H1 (cell line): ENCODE measurements around the gene SUB1. TPM values are rescaled to one million over a fixed set of nuclear protein-coding genes. Genes with fewer than 3 reads are reported as not detected.

Source experiments
- CTCF ChIA-PET: fragments of 300-600 bp; sonication (Branson Sonifier 250); formaldehyde crosslinking; loops from one replicate; lab custom pipeline; 2021; ENCODE audit not compliant: partially characterized antibody; lab: Charles Lee
- POLR2A ChIA-PET: fragments of 300-600 bp; sonication (Branson Sonifier 250); formaldehyde crosslinking; loops from one replicate; lab custom pipeline; 2021; ENCODE audit warnings: inconsistent platforms; ENCODE audit not compliant: partially characterized antibody; lab: Charles Lee
- DNase-seq, 2 experiments: peaks; one replicate each; pipeline versions ENCODE4 v3.0.0 to v3.0.0-alpha.2; 2010 to 2022; ENCODE audit warnings: low spot score in 2 of 2, low read depth in 1 of 2, mixed read lengths in 1 of 2
- FAIRE-seq: peaks from 2 replicates; lab custom pipeline; 2011; peaks lifted over from hg19 to GRCh38; lab: Jason Lieb, UNC
- H2AFZ ChIP-seq: 2 replicates; pipeline ENCODE4 v1.8.1; 2012; ENCODE audit warnings: low read length, inconsistent platforms
- H2AK5ac ChIP-seq: 2 replicates; pipeline ENCODE4 v1.6.1; 2013; ENCODE audit warnings: low read depth, low read length
- H2BK120ac ChIP-seq: replicated peaks from 2 replicates; pipeline ENCODE3; 2013; ENCODE audit warnings: low read depth, low read length, inconsistent platforms
- H2BK12ac ChIP-seq: 2 replicates; pipeline ENCODE4 v1.6.1; 2013; ENCODE audit warnings: low read depth, low read length
- H2BK15ac ChIP-seq: 2 replicates; pipeline ENCODE4 v1.6.1; 2013; ENCODE audit warnings: low read length
- H2BK20ac ChIP-seq: 2 replicates; pipeline ENCODE4 v1.6.1; 2013; ENCODE audit warnings: low read length
- H2BK5ac ChIP-seq: 2 replicates; pipeline ENCODE4 v1.6.1; 2013; ENCODE audit warnings: low read depth, low read length
- H3K14ac ChIP-seq: 2 replicates; pipeline ENCODE4 v1.6.1; 2013; ENCODE audit warnings: inconsistent platforms; ENCODE audit not compliant: insufficient read length
- H3K18ac ChIP-seq: 2 replicates; pipeline ENCODE4 v1.6.1; 2013; ENCODE audit warnings: low read length; ENCODE audit errors: extremely low read depth
- H3K23ac ChIP-seq: 2 replicates; pipeline ENCODE4 v1.6.1; 2013; ENCODE audit warnings: inconsistent platforms; ENCODE audit not compliant: insufficient read length
- H3K23me2 ChIP-seq: 2 replicates; pipeline ENCODE4 v1.6.1; 2013; ENCODE audit warnings: low read depth, low read length
- H3K27ac ChIP-seq: 2 replicates; pipeline ENCODE4 v1.6.1; 2011; ENCODE audit warnings: low read depth, low read length, inconsistent platforms
- H3K27me3 ChIP-seq, 4 experiments: replicated peaks in 1 of 4; 1 replicate in 1 of 4; 2 replicates in 3 of 4; pipeline versions ENCODE4 v1.6.1 to v1.8.1; 2011 to 2013; ENCODE audit warnings: low read length in 3 of 4, mild to moderate bottlenecking in 3 of 4, inconsistent platforms in 2 of 4, mixed read lengths in 2 of 4, moderate library complexity in 1 of 4; ENCODE audit not compliant: control insufficient read depth in 3 of 4, insufficient read depth in 3 of 4; ENCODE audit errors: extremely low read depth in 1 of 4
- H3K36me3 ChIP-seq, 4 experiments: 2 replicates each; pipeline versions ENCODE4 v1.6.1 to v1.8.1; 2011 to 2013; ENCODE audit warnings: mild to moderate bottlenecking in 4 of 4, low read length in 3 of 4, moderate library complexity in 2 of 4, control low read depth in 1 of 4, inconsistent platforms in 1 of 4; ENCODE audit not compliant: insufficient read depth in 4 of 4, control insufficient read depth in 2 of 4
- H3K4ac ChIP-seq: replicated peaks from 2 replicates; pipeline ENCODE3; 2013; ENCODE audit warnings: low read length, low read depth, mixed read lengths, inconsistent platforms; ENCODE audit not compliant: insufficient read length
- H3K4me1 ChIP-seq, 4 experiments: replicated peaks in 1 of 4; 1 replicate in 1 of 4; 2 replicates in 3 of 4; pipeline versions ENCODE4 v1.6.1 to v1.8.1; 2011 to 2013; ENCODE audit warnings: low read length in 3 of 4, inconsistent platforms in 2 of 4, mixed read lengths in 1 of 4; ENCODE audit not compliant: insufficient read depth in 4 of 4, control insufficient read depth in 3 of 4
- H3K4me2 ChIP-seq, 2 experiments: 2 replicates each; pipeline versions ENCODE4 v1.6.1 to v1.8.1; 2011 to 2013; ENCODE audit warnings: low read depth in 2 of 2, low read length in 2 of 2, control low read depth in 1 of 2, inconsistent platforms in 1 of 2, mild to moderate bottlenecking in 1 of 2; ENCODE audit not compliant: insufficient read depth in 1 of 2
- H3K4me3 ChIP-seq, 4 experiments: fragments of 200-600, 300-600 bp in 1 of 4; sonication (generic), shearing (Covaris generic), sonication (Bioruptor Twin) in 1 of 4; 2 replicates each; pipeline versions ENCODE4 v1.5.1 to v1.8.1; 2011 to 2016; ENCODE audit warnings: low read length in 4 of 4, low read depth in 3 of 4, control low read depth in 2 of 4, inconsistent platforms in 2 of 4, mild to moderate bottlenecking in 2 of 4, mixed read lengths in 1 of 4, moderate library complexity in 1 of 4; ENCODE audit not compliant: insufficient read depth in 2 of 4; ENCODE audit errors: extremely low read depth in 1 of 4
- H3K56ac ChIP-seq: replicated peaks from 2 replicates; pipeline ENCODE3; 2013; ENCODE audit warnings: low read depth, mild to moderate bottlenecking, mixed read lengths, low read length, inconsistent platforms; ENCODE audit not compliant: insufficient read length
- H3K79me1 ChIP-seq: 2 replicates; pipeline ENCODE4 v1.6.1; 2013; ENCODE audit warnings: low read depth, low read length, control low read depth
- H3K79me2 ChIP-seq, 2 experiments: 2 replicates each; pipeline versions ENCODE4 v1.6.1 to v1.8.1; 2012 to 2013; ENCODE audit warnings: low read length in 2 of 2, mild to moderate bottlenecking in 2 of 2, inconsistent platforms in 1 of 2; ENCODE audit not compliant: insufficient read depth in 2 of 2, control insufficient read depth in 1 of 2
- H3K9ac ChIP-seq, 4 experiments: replicated peaks in 1 of 4; 1 replicate in 1 of 4; 2 replicates in 3 of 4; pipeline versions ENCODE4 v1.6.1 to v1.8.1; 2011 to 2013; ENCODE audit warnings: low read depth in 3 of 4, low read length in 3 of 4, control low read depth in 2 of 4, mild to moderate bottlenecking in 2 of 4, moderate library complexity in 2 of 4, inconsistent platforms in 1 of 4; ENCODE audit errors: extremely low read depth in 1 of 4
- H3K9me3 ChIP-seq, 2 experiments: 2 replicates each; pipeline versions ENCODE4 v1.6.1 to v1.8.1; 2012 to 2013; ENCODE audit warnings: mild to moderate bottlenecking in 2 of 2, moderate library complexity in 2 of 2, control low read depth in 1 of 2, inconsistent platforms in 1 of 2, low read depth in 1 of 2, low read length in 1 of 2, mixed read lengths in 1 of 2; ENCODE audit not compliant: insufficient read depth in 2 of 2
- H4K20me1 ChIP-seq, 2 experiments: replicated peaks in 1 of 2; 2 replicates each; pipeline versions ENCODE3 to v1.8.1; 2011 to 2013; ENCODE audit warnings: inconsistent platforms in 2 of 2, low read length in 2 of 2, mild to moderate bottlenecking in 1 of 2; ENCODE audit not compliant: insufficient read depth in 2 of 2, control insufficient read depth in 1 of 2
- H4K5ac ChIP-seq: 2 replicates; pipeline ENCODE4 v1.6.1; 2013; ENCODE audit warnings: low read length, low read depth, mixed read lengths, inconsistent platforms; ENCODE audit not compliant: insufficient read length
- H4K8ac ChIP-seq: 2 replicates; pipeline ENCODE4 v1.8.0; 2013; ENCODE audit warnings: mild to moderate bottlenecking, moderate library complexity, low read length, inconsistent platforms; ENCODE audit not compliant: insufficient read depth; ENCODE audit errors: extremely low read depth
- H4K91ac ChIP-seq: replicated peaks from 2 replicates; pipeline ENCODE3; 2013; ENCODE audit warnings: low read length, mixed read lengths, inconsistent platforms; ENCODE audit not compliant: insufficient read length
- ATF2 ChIP-seq: IDR thresholded peaks from 2 replicates; pipeline ENCODE4 v1.6.1; 2012; ENCODE audit warnings: low read length, inconsistent platforms
- CHD1 ChIP-seq: IDR thresholded peaks from 2 replicates; pipeline ENCODE4 v1.6.1; 2012; ENCODE audit warnings: low read depth, low read length, improper control_type of control experiment
- CTCF ChIP-seq, 3 experiments: IDR thresholded peaks; 1 replicate in 2 of 3; 2 replicates in 1 of 3; pipeline versions ENCODE4 v1.5.1 to v1.6.1; 2011; ENCODE audit warnings: low read length in 3 of 3, mild to moderate bottlenecking in 3 of 3, inconsistent platforms in 2 of 3, low read depth in 1 of 3, moderate library complexity in 1 of 3; ENCODE audit not compliant: insufficient read depth in 1 of 3; ENCODE audit errors: control extremely low read depth in 1 of 3
- FOSL1 ChIP-seq: IDR thresholded peaks from 2 replicates; pipeline ENCODE4 v1.6.1; 2011; ENCODE audit warnings: mild to moderate bottlenecking, low read depth, low read length, moderate library complexity; ENCODE audit not compliant: insufficient read depth
- KDM4A ChIP-seq: IDR thresholded peaks from one replicate; pipeline ENCODE4 v1.7.1; 2012; ENCODE audit warnings: low read depth, mild to moderate bottlenecking, moderate library complexity, low read length, inconsistent platforms; ENCODE audit not compliant: severe bottlenecking
- PHF8 ChIP-seq: fragments of 200-600 bp; sonication (generic); conservative IDR thresholded peaks from 2 replicates; pipeline ENCODE4 v1.7.1; 2012; ENCODE audit warnings: low read depth, mild to moderate bottlenecking, inconsistent platforms, low read length, moderate library complexity
- POLR2A ChIP-seq, 2 experiments: IDR thresholded peaks; 1 replicate in 1 of 2; 2 replicates in 1 of 2; pipeline ENCODE4 v1.6.1; 2011; ENCODE audit warnings: low read depth in 2 of 2, low read length in 2 of 2, mild to moderate bottlenecking in 2 of 2; ENCODE audit errors: control extremely low read depth in 1 of 2
- SIN3A ChIP-seq, 2 experiments: IDR thresholded peaks in 1 of 2; conservative IDR thresholded peaks in 1 of 2; 2 replicates each; pipeline ENCODE4 v1.6.1; 2011 to 2012; ENCODE audit warnings: low read length in 2 of 2, improper control_type of control experiment in 1 of 2, low read depth in 1 of 2, mild to moderate bottlenecking in 1 of 2
- SRF ChIP-seq: IDR thresholded peaks from 2 replicates; pipeline ENCODE4 v1.6.1; 2011; ENCODE audit warnings: mild to moderate bottlenecking, low read depth, low read length, moderate library complexity
- TAF7 ChIP-seq: optimal IDR thresholded peaks from 2 replicates; pipeline ENCODE3; 2011; ENCODE audit warnings: low read depth, mild to moderate bottlenecking, inconsistent platforms, low read length, moderate library complexity, borderline replicate concordance
- WGBS, 2 experiments: shearing (Covaris generic) in 1 of 2; methylation state at CpG; one replicate each; pipeline versions ENCODE4 v1.1.6 to v1.1.7; 2013 to 2015; ENCODE audit warnings: low lambda C conversion rate in 2 of 2, mixed read lengths in 2 of 2, inconsistent platforms in 1 of 2, low coverage in 1 of 2, missing lambda C conversion rate in 1 of 2; ENCODE audit not compliant: insufficient replicate concordance in 2 of 2, insufficient coverage in 1 of 2, insufficient read length in 1 of 2; ENCODE audit errors: extremely low coverage in 1 of 2, missing lambda C conversion rate in 1 of 2; 5-methylcytosine and 5-hydroxymethylcytosine counted together
- polyA plus RNA-seq, 7 experiments: library from polyadenylated mRNA; depleted of rRNA in 3 of 7; stranded (reverse) in 5 of 7; unstranded in 2 of 7; fragments of >200 nt in 5 of 7; fragments of 200-250 nt in 2 of 7; gene quantifications; 1 replicate in 5 of 7; 2 replicates in 1 of 7; 4 replicates in 1 of 7; pipeline versions ENCODE4 v1.2.1 to v1.2.3, GENCODE V29; 2011 to 2013; ENCODE audit warnings: missing spikeins in 2 of 7, mixed read lengths in 2 of 7
- total RNA-seq: library from RNA; stranded (reverse); fragmentation: NEBNext Ultra II Directional; extraction: Animal tissue kit (Norgen Biotek cat#: 25700); gene quantifications from 2 replicates; pipeline ENCODE4 v1.2.1, GENCODE V29; 2021

The SUB1 gene
- total and polyA plus RNA-seq, 2 of the 8 experiments (the other 6 are each of a cell fraction or from before 2014, with no cell fraction given): 83.9 to 325 TPM

GRCh38 chr5:32625106-32625505 lies 39.7 kb downstream of the SUB1 start:
- Histone ChIP-seq H2AK5ac (no peak overlapping the region), H3K4me1 (peaks cover 0 to 2% (median 0%) of the 10 kb centered on the region in 4 experiments; a peak in 1 of 7 replicates), H2BK120ac (no peak overlapping the region), H3K56ac (no peak overlapping the region), H4K5ac (no peak overlapping the region), H2BK12ac (no peak overlapping the region), H3K27ac (no peak overlapping the region), H3K36me3 (no peaks in the 10 kb centered on the region), H4K8ac (no peak overlapping the region), H3K4ac (no peak overlapping the region), H3K14ac (no peak overlapping the region), H2AFZ (no peak overlapping the region), H3K18ac (no peak overlapping the region), H3K9me3 (no peaks in the 10 kb centered on the region), H2BK5ac (no peak overlapping the region), H3K23ac (no peak overlapping the region), H3K79me1 (no peaks in the 10 kb centered on the region), H3K23me2 (no peaks in the 10 kb centered on the region), H4K20me1 (no peaks in the 10 kb centered on the region), H2BK15ac (no peak overlapping the region), H3K9ac (no peak overlapping the region), H3K79me2 (no peaks in the 10 kb centered on the region), H3K27me3 (no peaks in the 10 kb centered on the region), H2BK20ac (no peak overlapping the region), H3K4me2 (no peak overlapping the region), H4K91ac (no peak overlapping the region), H3K4me3 (no peak overlapping the region)
- POLR2A ChIA-PET: no interaction called here
- CTCF ChIA-PET: interaction anchor here (0.9 to 1.8 kb wide), 4 partner anchors 11 to 135 kb away, joined by 3 to 6 read pairs (median 4); no protein-coding TSS in a partner anchor
- 87% methylated on average over 3 of the region's 3 CpGs; no CpG with 5 or more reads in 1 of the 2 experiments for WGBS, 2 experiments
- FAIRE-seq (no peak), DNase-seq (no peak)
- TF ChIP-seq ATF2 (no peak), SRF (no peak), PHF8 (no peak), CHD1 (no peak), SIN3A (conservative IDR thresholded peaks at IDR 0.05 in 1 of 2, IDR thresholded peaks at IDR 0.05 in 1 of 2; ENCODE audit: low read depth in 1 of 2, low read length in 2 of 2) (no peak), FOSL1 (no peak), KDM4A (no peak), TAF7 (no peak), POLR2A (IDR thresholded peaks at IDR 0.05; ENCODE audit: control extremely low read depth in 1 of 2, low read depth in 2 of 2, low read length in 2 of 2) (no peak), CTCF (IDR thresholded peaks at IDR 0.05; ENCODE audit: control extremely low read depth in 1 of 3, insufficient read depth in 1 of 3, low read depth in 1 of 3, low read length in 3 of 3) (no peak)
